ENCODE results near the gene SPTAN1.

DNA sequence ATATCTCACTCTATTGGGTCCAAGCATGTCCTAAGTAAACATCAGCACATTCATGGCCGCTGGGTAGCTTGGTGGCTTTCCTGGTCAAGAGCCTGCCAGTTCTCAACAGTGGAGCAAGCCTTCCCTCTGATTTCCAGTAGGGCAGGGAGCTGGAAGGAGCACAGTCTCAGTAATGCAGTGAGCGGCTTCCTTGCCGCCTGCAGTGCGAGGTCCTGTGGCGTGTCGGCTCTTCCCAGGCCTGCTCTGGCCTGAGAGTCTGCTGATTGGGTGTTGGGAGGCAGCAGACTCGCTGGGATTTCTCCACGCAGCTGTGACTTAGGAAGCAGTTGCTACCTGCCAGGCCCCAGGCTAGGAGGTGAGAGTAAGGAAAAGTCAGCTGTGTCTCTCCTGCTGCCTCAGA lies 51.3 kb downstream of the SPTAN1 start:
- TF ChIP-seq, protein P1, sequence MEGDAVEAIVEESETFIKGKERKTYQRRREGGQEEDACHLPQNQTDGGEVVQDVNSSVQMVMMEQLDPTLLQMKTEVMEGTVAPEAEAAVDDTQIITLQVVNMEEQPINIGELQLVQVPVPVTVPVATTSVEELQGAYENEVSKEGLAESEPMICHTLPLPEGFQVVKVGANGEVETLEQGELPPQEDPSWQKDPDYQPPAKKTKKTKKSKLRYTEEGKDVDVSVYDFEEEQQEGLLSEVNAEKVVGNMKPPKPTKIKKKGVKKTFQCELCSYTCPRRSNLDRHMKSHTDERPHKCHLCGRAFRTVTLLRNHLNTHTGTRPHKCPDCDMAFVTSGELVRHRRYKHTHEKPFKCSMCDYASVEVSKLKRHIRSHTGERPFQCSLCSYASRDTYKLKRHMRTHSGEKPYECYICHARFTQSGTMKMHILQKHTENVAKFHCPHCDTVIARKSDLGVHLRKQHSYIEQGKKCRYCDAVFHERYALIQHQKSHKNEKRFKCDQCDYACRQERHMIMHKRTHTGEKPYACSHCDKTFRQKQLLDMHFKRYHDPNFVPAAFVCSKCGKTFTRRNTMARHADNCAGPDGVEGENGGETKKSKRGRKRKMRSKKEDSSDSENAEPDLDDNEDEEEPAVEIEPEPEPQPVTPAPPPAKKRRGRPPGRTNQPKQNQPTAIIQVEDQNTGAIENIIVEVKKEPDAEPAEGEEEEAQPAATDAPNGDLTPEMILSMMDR (IDR thresholded peaks at IDR 0.05), result no peak
- TF ChIP-seq POLR2AphosphoS5 (IDR thresholded peaks at IDR 0.05; ENCODE audit: insufficient read depth in 1 of 2, low read depth in 1 of 2) (no peak), POLR2A (IDR thresholded peaks at IDR 0.05) (no peak)
